Measurements from ENCODE around the gene SGCE. TPM values are rescaled to one million over a fixed set of nuclear protein-coding genes. Genes with fewer than 3 reads are reported as not detected.
A peak's percentile ranks its signal among the peaks of the same experiment; 100 is the strongest.

Gene SGCE
- total and polyA plus RNA-seq, 10 donors = 9.6 to 93.7 (median 45.0) TPM

DNA sequence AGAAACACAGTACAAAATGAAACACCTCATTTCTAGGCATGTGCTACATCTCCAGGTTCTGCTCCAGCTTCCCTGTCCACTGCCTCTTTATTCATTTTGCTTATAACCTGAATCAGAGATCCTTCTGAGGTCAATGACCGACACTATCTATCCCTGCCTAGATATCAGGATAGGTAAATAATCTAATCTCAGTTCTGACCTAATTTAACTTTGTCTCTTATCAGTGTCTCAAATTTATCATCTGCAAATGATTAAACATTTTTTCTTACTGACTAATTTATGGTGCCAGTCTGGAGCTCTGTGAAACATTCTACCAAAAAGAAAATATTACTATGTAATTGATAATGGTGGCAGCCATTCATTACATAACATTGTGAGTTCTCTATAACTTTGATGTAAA is 61.1 kb downstream of the SGCE start:
- H3K4me1 ChIP-seq = peaks cover 0 to 5% (median 0%) of the 10 kb centered on the region in 6 donors
- no peaks in the 10 kb centered on the region for H3K27me3 ChIP-seq (replicated peaks in 1 of 7)
- no peaks in the 10 kb centered on the region for H3K9me3 ChIP-seq
- H3K27ac ChIP-seq = no peak overlapping the region
- peaks cover 0 to 26% (median 3%) of the 10 kb centered on the region in 6 donors for H3K36me3 ChIP-seq
- H3K4me3 ChIP-seq = no peak overlapping the region
- TF ChIP-seq POLR2AphosphoS5 (IDR thresholded peaks at IDR 0.05) = no peak
- TF ChIP-seq CTCF (IDR thresholded peaks at IDR 0.05 in 8 of 11, conservative IDR thresholded peaks at IDR 0.05 in 3 of 11) = no peak
- no peak for TF ChIP-seq POLR2A (IDR thresholded peaks at IDR 0.05)
- no peak for DNase-seq
- intact Hi-C loops (cut with DNase I; ENCODE audit: low total_unique reads) = no loop called here
- WGBS, 5 donors = 91 to 100% (median 96%) methylated on average over 1 of the region's 1 CpG

DNA sequence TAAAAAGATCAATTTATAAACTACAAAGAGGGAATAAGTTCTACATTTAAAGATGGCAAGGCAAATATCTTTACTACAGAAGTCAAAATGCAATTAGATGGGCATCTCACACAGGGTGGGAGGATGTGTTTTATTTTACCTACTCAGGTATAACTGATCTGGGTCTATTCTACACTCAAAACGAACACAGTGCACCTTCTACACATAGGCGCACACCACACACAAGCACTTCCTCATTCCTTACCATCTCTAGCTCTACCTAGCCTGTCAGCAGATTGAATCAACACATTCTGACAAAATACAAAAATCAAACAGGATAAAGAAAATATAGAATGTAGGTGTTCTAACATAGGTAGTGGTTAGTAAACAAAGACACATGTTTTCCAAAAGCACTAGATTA is 64.8 kb downstream of the SGCE start:
- peaks cover 0 to 20% (median 2%) of the 10 kb centered on the region in 6 donors for H3K36me3 ChIP-seq
- H3K27ac ChIP-seq = peak overlapping the region in 2 of 8 donors; percentile 20 to 24
- WGBS, 5 donors = 36 to 59% (median 50%) methylated on average over 2 of the region's 2 CpGs
- no peaks in the 10 kb centered on the region for H3K27me3 ChIP-seq (replicated peaks in 1 of 7)
- H3K9me3 ChIP-seq = no peaks in the 10 kb centered on the region
- intact Hi-C loops (cut with DNase I; ENCODE audit: low total_unique reads) = no loop called here
- TF ChIP-seq POLR2A (IDR thresholded peaks at IDR 0.05) (no peak), CTCF (IDR thresholded peaks at IDR 0.05 in 8 of 11, conservative IDR thresholded peaks at IDR 0.05 in 3 of 11) (no peak), POLR2AphosphoS5 (IDR thresholded peaks at IDR 0.05) (no peak)
- H3K4me1 ChIP-seq = peaks cover 0 to 5% (median 0%) of the 10 kb centered on the region in 6 donors
- no peak for DNase-seq
- H3K4me3 ChIP-seq = peak overlapping the region in 1 of 8 donors; percentile 27

- H3K27me3 ChIP-seq (replicated peaks in 1 of 7) = no peaks in the 10 kb centered on the region
- no peaks in the 10 kb centered on the region for H3K9me3 ChIP-seq
- WGBS, 5 donors = 16 to 36% (median 23%) methylated on average over 4 of the region's 4 CpGs
- no peak for TF ChIP-seq POLR2AphosphoS5 (IDR thresholded peaks at IDR 0.05)
- no peak for TF ChIP-seq POLR2A (IDR thresholded peaks at IDR 0.05)
- no peak for TF ChIP-seq CTCF (IDR thresholded peaks at IDR 0.05 in 8 of 11, conservative IDR thresholded peaks at IDR 0.05 in 3 of 11)
- peaks cover 0 to 20% (median 2%) of the 10 kb centered on the region in 6 donors for H3K36me3 ChIP-seq
- H3K4me1 ChIP-seq = peaks cover 0 to 5% (median 0%) of the 10 kb centered on the region in 6 donors
- H3K4me3 ChIP-seq = peak overlapping the region in 1 of 8 donors; percentile 27
- no peak for DNase-seq
- H3K27ac ChIP-seq = peak overlapping the region in 2 of 8 donors; percentile 20 to 24
- intact Hi-C loops (cut with DNase I; ENCODE audit: low total_unique reads) = no loop called here
These were observed 65.3 kb downstream of the SGCE start for GRCh38 chr7:94590526-94591162.

GRCh38 chr7:94588075-94588474 is 67.9 kb downstream of the SGCE start:
- Histone ChIP-seq H3K4me1 (peaks cover 0 to 5% (median 0%) of the 10 kb centered on the region in 6 donors), H3K27ac (no peak overlapping the region), H3K9me3 (no peaks in the 10 kb centered on the region), H3K4me3 (no peak overlapping the region), H3K36me3 (peaks cover 0 to 22% (median 2%) of the 10 kb centered on the region in 6 donors), H3K27me3 (replicated peaks in 1 of 7) (no peaks in the 10 kb centered on the region)
- intact Hi-C loops (cut with DNase I; ENCODE audit: low total_unique reads) = no loop called here
- 91 to 100% (median 99%) methylated on average over 2 of the region's 2 CpGs for WGBS, 5 donors
- TF ChIP-seq POLR2A (IDR thresholded peaks at IDR 0.05) (no peak), POLR2AphosphoS5 (IDR thresholded peaks at IDR 0.05) (no peak), CTCF (IDR thresholded peaks at IDR 0.05 in 8 of 11, conservative IDR thresholded peaks at IDR 0.05 in 3 of 11) (no peak)
- no peak for DNase-seq
